Measurements from ENCODE around the gene ANXA4. TPM values are rescaled to one million over a fixed set of nuclear protein-coding genes. Genes with fewer than 3 reads are reported as not detected.
"Not testable (repeated sequence)": the region's sequence is repeated elsewhere in the genome, so short reads cannot be mapped to it uniquely, and the experiment has no call there.

Gene ANXA4
- total RNA-seq, 1 donor from 2014 or later = 63.6 TPM

GRCh38 chr2:69704446-69704845 lies 37.5 kb upstream of the ANXA4 start:
- Histone ChIP-seq H3K9me3 (no peaks in the 10 kb centered on the region), H3K4me3 (no peak overlapping the region), H3K27ac (no peak overlapping the region), H3K27me3 (no peaks in the 10 kb centered on the region), H3K36me3 (no peaks in the 10 kb centered on the region), H3K4me1 (no peaks in the 10 kb centered on the region)
- no peak for TF ChIP-seq POLR2A (IDR thresholded peaks at IDR 0.05)
- no peak for TF ChIP-seq CTCF (IDR thresholded peaks at IDR 0.05)
- peak in 1 of 2 donors; percentile 74 for TF ChIP-seq POLR2AphosphoS5 (IDR thresholded peaks at IDR 0.05; ENCODE audit: insufficient read depth in 1 of 2, low read depth in 1 of 2)
- DNase-seq (ENCODE audit: extremely low spot score in 2 of 2) = no peak
- intact Hi-C loops (cut with DNase I) = no loop called here

GRCh38 chr2:69709290-69709689 lies 32.6 kb upstream of the ANXA4 start:
- no peaks in the 10 kb centered on the region for H3K36me3 ChIP-seq
- no peak for DNase-seq (ENCODE audit: extremely low spot score in 2 of 2)
- no peaks in the 10 kb centered on the region for H3K9me3 ChIP-seq
- no peak overlapping the region for H3K4me3 ChIP-seq
- no peaks in the 10 kb centered on the region for H3K4me1 ChIP-seq
- intact Hi-C loops (cut with DNase I) = no loop called here
- no peak overlapping the region for H3K27ac ChIP-seq
- TF ChIP-seq CTCF (IDR thresholded peaks at IDR 0.05) (no peak), POLR2A (IDR thresholded peaks at IDR 0.05) (no peak), POLR2AphosphoS5 (IDR thresholded peaks at IDR 0.05; ENCODE audit: insufficient read depth in 1 of 2, low read depth in 1 of 2) (no peak)
- no peaks in the 10 kb centered on the region for H3K27me3 ChIP-seq

GRCh38 chr2:69711971-69712370 lies 30.0 kb upstream of the ANXA4 start:
- no peaks in the 10 kb centered on the region for H3K27me3 ChIP-seq
- no peaks in the 10 kb centered on the region for H3K4me1 ChIP-seq
- H3K36me3 ChIP-seq = no peaks in the 10 kb centered on the region
- H3K4me3 ChIP-seq = no peak overlapping the region
- H3K27ac ChIP-seq = no peak overlapping the region
- TF ChIP-seq POLR2AphosphoS5 (IDR thresholded peaks at IDR 0.05; ENCODE audit: insufficient read depth in 1 of 2, low read depth in 1 of 2) (no peak), CTCF (IDR thresholded peaks at IDR 0.05) (no peak), POLR2A (IDR thresholded peaks at IDR 0.05) (no peak)
- no peak for DNase-seq (ENCODE audit: extremely low spot score in 2 of 2)
- H3K9me3 ChIP-seq = no peaks in the 10 kb centered on the region
- intact Hi-C loops (cut with DNase I) = loop anchor here (10.0 kb wide), 1 partner anchor 147 kb away; no protein-coding TSS in a partner anchor

GRCh38 chr2:69714024-69714423 lies 27.9 kb upstream of the ANXA4 start:
- Histone ChIP-seq H3K4me1 (no peaks in the 10 kb centered on the region), H3K27ac (no peak overlapping the region), H3K4me3 (no peak overlapping the region), H3K27me3 (no peaks in the 10 kb centered on the region), H3K36me3 (no peaks in the 10 kb centered on the region), H3K9me3 (no peaks in the 10 kb centered on the region)
- DNase-seq (ENCODE audit: extremely low spot score in 2 of 2) = no peak
- TF ChIP-seq POLR2AphosphoS5 (IDR thresholded peaks at IDR 0.05; ENCODE audit: insufficient read depth in 1 of 2, low read depth in 1 of 2) (no peak), POLR2A (IDR thresholded peaks at IDR 0.05) (no peak), CTCF (IDR thresholded peaks at IDR 0.05) (no peak)
- intact Hi-C loops (cut with DNase I) = loop anchor here (10.0 kb wide), 1 partner anchor 149 kb away; no protein-coding TSS in a partner anchor

GRCh38 chr2:69714539-69715220 lies 27.3 kb upstream of the ANXA4 start:
- DNase-seq (ENCODE audit: extremely low spot score in 2 of 2); H3K36me3 ChIP-seq; H3K27me3 ChIP-seq; H3K4me3 ChIP-seq; H3K27ac ChIP-seq; H3K4me1 ChIP-seq; H3K9me3 ChIP-seq: not testable (repeated sequence)
- TF ChIP-seq CTCF (IDR thresholded peaks at IDR 0.05) (peak; percentile 21 to 74 (median 63)), POLR2AphosphoS5 (IDR thresholded peaks at IDR 0.05; ENCODE audit: insufficient read depth in 1 of 2, low read depth in 1 of 2) (peak in 1 of 2 donors; percentile 18)
- intact Hi-C loops (cut with DNase I) = loop anchor here (10.0 kb wide), 1 partner anchor 150 kb away; no protein-coding TSS in a partner anchor

Measured in vagina (tissue), 2 donors.